Mesendoderm (in vitro differentiated cells): ENCODE results near the gene SNX32.
A peak's percentile ranks its signal among the peaks of the same experiment; 100 is the strongest.

Experiments
- DNase-seq: peaks from one replicate; pipeline ENCODE4 v3.0.0; 2013
- H2AK5ac ChIP-seq: 2 replicates; pipeline ENCODE4 v1.6.1; 2013; ENCODE audit warnings: low read length, inconsistent platforms
- H2BK120ac ChIP-seq: 2 replicates; pipeline ENCODE4 v1.6.1; 2013; ENCODE audit warnings: low read depth, mild to moderate bottlenecking, low read length, moderate library complexity, mixed read lengths
- H2BK15ac ChIP-seq: replicated peaks from 2 replicates; pipeline ENCODE4 v1.6.1; 2013; ENCODE audit warnings: low read depth, mild to moderate bottlenecking, moderate library complexity
- H2BK5ac ChIP-seq: 2 replicates; pipeline ENCODE4 v1.6.1; 2013; ENCODE audit warnings: low read length, inconsistent platforms
- H3K18ac ChIP-seq: 2 replicates; pipeline ENCODE4 v1.6.1; 2013; ENCODE audit warnings: mild to moderate bottlenecking, low read length, mixed read lengths
- H3K23ac ChIP-seq: one replicate; pipeline ENCODE4 v1.6.1; 2013; ENCODE audit warnings: low read length
- H3K27ac ChIP-seq: 2 replicates; pipeline ENCODE4 v1.5.1; 2013; ENCODE audit warnings: low read depth, mild to moderate bottlenecking, inconsistent platforms, low read length, moderate library complexity
- H3K27me3 ChIP-seq: 2 replicates; pipeline ENCODE4 v1.6.1; 2013; ENCODE audit warnings: low read length, control low read depth, mild to moderate bottlenecking, inconsistent platforms; ENCODE audit not compliant: insufficient read depth, poor library complexity
- H3K36me3 ChIP-seq: 2 replicates; pipeline ENCODE4 v1.6.1; 2013; ENCODE audit warnings: low read length, inconsistent platforms; ENCODE audit not compliant: control insufficient read depth, insufficient read depth
- H3K4ac ChIP-seq: one replicate; pipeline ENCODE4 v1.6.1; 2013; ENCODE audit warnings: low read depth, mild to moderate bottlenecking, low read length, moderate library complexity
- H3K4me1 ChIP-seq: 2 replicates; pipeline ENCODE4 v1.6.1; 2013; ENCODE audit warnings: low read depth, low read length, inconsistent platforms; ENCODE audit not compliant: control insufficient read depth
- H3K4me2 ChIP-seq: 2 replicates; pipeline ENCODE4 v1.6.1; 2013; ENCODE audit warnings: low read length
- H3K4me3 ChIP-seq: 2 replicates; pipeline ENCODE4 v1.5.1; 2013; ENCODE audit warnings: mild to moderate bottlenecking, low read length
- H3K56ac ChIP-seq: one replicate; pipeline ENCODE4 v1.6.1; 2013; ENCODE audit warnings: low read length
- H3K79me1 ChIP-seq: 2 replicates; pipeline ENCODE4 v1.6.1; 2013; ENCODE audit warnings: low read length, inconsistent platforms
- H3K79me2 ChIP-seq: 2 replicates; pipeline ENCODE4 v1.6.1; 2013; ENCODE audit warnings: mild to moderate bottlenecking, low read length; ENCODE audit not compliant: control insufficient read depth, insufficient read depth
- H3K9ac ChIP-seq: 2 replicates; pipeline ENCODE4 v1.6.1; 2013; ENCODE audit warnings: low read length, inconsistent platforms
- H4K5ac ChIP-seq: one replicate; pipeline ENCODE4 v1.6.1; 2013; ENCODE audit warnings: low read length
- H4K8ac ChIP-seq: one replicate; pipeline ENCODE4 v1.6.1; 2013; ENCODE audit warnings: low read depth, mild to moderate bottlenecking, control low read depth, low read length, moderate library complexity
- WGBS: extraction: QIAGEN DNeasy Blood & Tissue Kit; methylation state at CpG from one replicate; pipeline ENCODE4 v1.1.7; 2013; ENCODE audit warnings: low lambda C conversion rate, missing lambda C conversion rate; ENCODE audit not compliant: insufficient coverage; ENCODE audit errors: extremely low coverage; 5-methylcytosine and 5-hydroxymethylcytosine counted together

The SNX32 gene

GRCh38 chr11:65817835-65818680 is 15.7 kb upstream of the SNX32 start:
- H3K56ac ChIP-seq: peak overlapping the region; percentile 92
- peak overlapping the region; percentile 44 for H3K18ac ChIP-seq
- H3K27me3 ChIP-seq: no peaks in the 10 kb centered on the region
- peak; percentile 88 for DNase-seq
- H2BK120ac ChIP-seq: no peak overlapping the region
- H2BK5ac ChIP-seq: no peak overlapping the region
- no peaks in the 10 kb centered on the region for H3K79me1 ChIP-seq
- H3K4me3 ChIP-seq: peak overlapping the region; percentile 62
- peak overlapping the region; percentile 98 for H3K4me2 ChIP-seq
- H3K4ac ChIP-seq: no peak overlapping the region
- H2BK15ac ChIP-seq: no peak overlapping the region
- H3K4me1 ChIP-seq: no peaks in the 10 kb centered on the region
- H3K27ac ChIP-seq: no peak overlapping the region
- H2AK5ac ChIP-seq: no peak overlapping the region
- H3K79me2 ChIP-seq: no peaks in the 10 kb centered on the region
- no peak overlapping the region for H4K8ac ChIP-seq
- H3K9ac ChIP-seq: peak overlapping the region; percentile 78
- no peak overlapping the region for H4K5ac ChIP-seq
- no peaks in the 10 kb centered on the region for H3K36me3 ChIP-seq
- WGBS: no CpG with 5 or more reads among the region's 74 CpGs
- H3K23ac ChIP-seq: no peak overlapping the region

DNA sequence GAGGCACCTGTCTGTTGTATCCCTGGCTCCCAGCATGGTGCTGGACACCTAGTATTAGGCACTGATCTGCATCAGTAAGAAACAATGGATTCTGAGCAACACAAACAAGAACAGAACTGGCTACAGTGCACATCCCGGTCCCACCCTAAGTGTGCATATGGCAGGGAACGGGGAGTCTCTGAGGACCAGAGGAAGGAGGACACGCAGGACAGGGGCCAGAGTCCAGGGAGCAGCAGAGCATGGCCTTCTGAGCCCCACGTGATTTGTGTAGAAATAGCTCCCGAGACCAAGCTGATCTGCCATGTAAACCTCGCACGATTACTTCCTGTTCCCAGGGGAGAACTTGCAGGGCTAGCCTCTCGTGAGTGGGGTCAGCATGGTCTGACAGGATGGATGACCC is 12.7 kb upstream of the SNX32 start:
- WGBS: no CpG with 5 or more reads among the region's 8 CpGs
- H2BK5ac ChIP-seq: no peak overlapping the region
- no peak overlapping the region for H3K9ac ChIP-seq
- DNase-seq: no peak
- H3K27ac ChIP-seq: no peak overlapping the region
- no peak overlapping the region for H3K4me3 ChIP-seq
- no peaks in the 10 kb centered on the region for H3K79me2 ChIP-seq
- no peaks in the 10 kb centered on the region for H3K79me1 ChIP-seq
- no peak overlapping the region for H2BK120ac ChIP-seq
- H3K36me3 ChIP-seq: no peaks in the 10 kb centered on the region
- no peaks in the 10 kb centered on the region for H3K27me3 ChIP-seq
- no peak overlapping the region for H3K4ac ChIP-seq
- H3K23ac ChIP-seq: no peak overlapping the region
- no peaks in the 10 kb centered on the region for H3K4me1 ChIP-seq
- no peak overlapping the region for H4K8ac ChIP-seq
- H3K56ac ChIP-seq: no peak overlapping the region
- no peak overlapping the region for H2AK5ac ChIP-seq
- H4K5ac ChIP-seq: no peak overlapping the region
- no peak overlapping the region for H2BK15ac ChIP-seq
- H3K18ac ChIP-seq: no peak overlapping the region
- H3K4me2 ChIP-seq: no peak overlapping the region

GRCh38 chr11:65822776-65823528 is 10.8 kb upstream of the SNX32 start:
- no peak overlapping the region for H3K18ac ChIP-seq
- 100% methylated on average over 2 of the region's 15 CpGs for WGBS
- no peak overlapping the region for H3K4ac ChIP-seq
- H4K8ac ChIP-seq: no peak overlapping the region
- H3K4me2 ChIP-seq: no peak overlapping the region
- no peak overlapping the region for H4K5ac ChIP-seq
- no peaks in the 10 kb centered on the region for H3K27me3 ChIP-seq
- no peaks in the 10 kb centered on the region for H3K79me1 ChIP-seq
- H2AK5ac ChIP-seq: no peak overlapping the region
- no peak overlapping the region for H3K4me3 ChIP-seq
- H3K4me1 ChIP-seq: no peaks in the 10 kb centered on the region
- no peak overlapping the region for H3K56ac ChIP-seq
- no peak for DNase-seq
- no peak overlapping the region for H3K23ac ChIP-seq
- no peaks in the 10 kb centered on the region for H3K36me3 ChIP-seq
- no peak overlapping the region for H2BK15ac ChIP-seq
- no peak overlapping the region for H3K27ac ChIP-seq
- no peak overlapping the region for H2BK5ac ChIP-seq
- H3K9ac ChIP-seq: no peak overlapping the region
- H3K79me2 ChIP-seq: no peaks in the 10 kb centered on the region
- no peak overlapping the region for H2BK120ac ChIP-seq

DNA sequence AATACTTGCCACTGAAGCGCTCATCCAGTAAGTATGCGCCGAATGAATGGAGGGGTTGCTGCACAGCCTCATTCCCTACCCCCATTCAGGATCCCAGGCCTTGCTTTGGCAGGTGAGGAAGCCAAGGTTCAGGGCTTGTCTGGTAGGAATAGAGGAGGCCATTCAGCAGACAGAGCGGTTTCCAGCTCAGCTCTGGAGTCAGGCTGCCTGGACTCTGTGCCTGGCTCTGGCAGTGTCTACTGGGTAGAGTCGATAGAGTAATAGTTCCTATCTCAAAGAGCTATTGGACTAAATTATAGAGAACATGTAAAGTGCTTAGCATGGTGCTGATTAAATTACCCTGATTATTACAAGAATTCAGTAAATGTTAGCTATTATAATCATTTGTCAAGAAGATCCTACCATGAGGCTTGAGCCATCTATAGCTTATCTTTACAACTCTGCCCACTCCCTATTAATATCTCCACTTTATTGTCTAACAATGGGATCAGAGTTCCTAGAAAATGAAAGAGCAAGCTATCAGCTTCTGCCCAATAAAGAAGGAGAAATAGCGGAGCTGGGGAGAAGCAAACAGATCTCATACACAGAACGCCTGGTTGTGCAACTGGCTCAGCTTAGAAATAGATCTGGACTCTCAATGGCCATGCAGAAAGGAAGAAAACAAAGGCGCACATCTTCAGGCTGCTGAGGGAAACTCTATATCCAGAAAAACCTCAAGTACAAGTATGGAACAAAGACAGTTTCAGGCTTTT is 6.6 kb upstream of the SNX32 start:
- Histone ChIP-seq H3K79me1 (no peaks in the 10 kb centered on the region), H4K5ac (no peak overlapping the region), H3K36me3 (no peaks in the 10 kb centered on the region), H3K9ac (no peak overlapping the region), H3K4me3 (no peak overlapping the region), H4K8ac (no peak overlapping the region), H3K4me1 (no peaks in the 10 kb centered on the region), H3K27ac (no peak overlapping the region), H3K56ac (no peak overlapping the region), H3K23ac (no peak overlapping the region), H3K4me2 (no peak overlapping the region), H3K4ac (no peak overlapping the region), H2BK5ac (no peak overlapping the region), H3K18ac (no peak overlapping the region), H2AK5ac (no peak overlapping the region), H3K27me3 (no peaks in the 10 kb centered on the region), H2BK15ac (no peak overlapping the region), H3K79me2 (no peaks in the 10 kb centered on the region), H2BK120ac (no peak overlapping the region)
- no peak for DNase-seq
- WGBS: no CpG with 5 or more reads among the region's 8 CpGs

- Histone ChIP-seq H3K27ac (no peak overlapping the region), H4K8ac (no peak overlapping the region), H3K4ac (no peak overlapping the region), H2BK15ac (no peak overlapping the region), H3K79me1 (peaks cover 3% of the 10 kb centered on the region), H4K5ac (no peak overlapping the region), H2BK120ac (no peak overlapping the region), H2BK5ac (no peak overlapping the region), H3K56ac (no peak overlapping the region), H3K9ac (no peak overlapping the region), H3K23ac (no peak overlapping the region), H3K4me3 (no peak overlapping the region), H3K79me2 (no peaks in the 10 kb centered on the region), H3K36me3 (no peaks in the 10 kb centered on the region), H3K4me1 (peaks cover 5% of the 10 kb centered on the region), H3K18ac (no peak overlapping the region), H2AK5ac (no peak overlapping the region), H3K4me2 (no peak overlapping the region), H3K27me3 (no peaks in the 10 kb centered on the region)
- no CpG with 5 or more reads among the region's 4 CpGs for WGBS
- no peak for DNase-seq
Observed at GRCh38 chr11:65829459-65829858, 4.3 kb upstream of the SNX32 start.
